ENCODE data around the gene OSBPL1A.

OSBPL1A gene

DNA sequence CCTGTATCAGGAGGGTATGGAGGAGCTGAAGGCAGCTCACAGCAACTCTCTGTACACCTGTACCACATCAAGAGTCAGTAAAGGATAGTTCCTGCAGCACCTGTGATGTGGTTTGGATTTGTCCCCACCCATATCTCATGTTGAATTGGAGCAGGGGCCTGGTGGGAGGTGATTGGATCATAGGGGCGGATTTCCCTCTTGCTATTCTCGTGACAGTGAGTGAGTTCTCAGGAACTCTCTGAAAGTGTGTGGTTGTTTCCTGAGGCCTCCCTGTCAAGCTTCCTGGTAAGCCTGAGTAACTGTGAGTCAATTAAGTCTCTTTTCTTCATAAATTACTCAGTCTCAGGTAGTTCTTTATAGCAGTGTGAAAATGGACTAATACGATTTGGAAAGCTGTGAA is 28.9 kb downstream of the OSBPL1A start:
- no peak overlapping the region for H3K9ac ChIP-seq (ENCODE audit: low read length)
- H3K36me3 ChIP-seq (replicated peaks; ENCODE audit: low read depth, low read length), result no peaks in the 10 kb centered on the region
- no peaks in the 10 kb centered on the region for H4K20me1 ChIP-seq (ENCODE audit: insufficient read depth, low read length)
- H3K4me3 ChIP-seq (ENCODE audit: low read length), result no peak overlapping the region
- no peak overlapping the region for H3K4me2 ChIP-seq (ENCODE audit: low read length)
- no peaks in the 10 kb centered on the region for H3K9me3 ChIP-seq (ENCODE audit: insufficient read depth, low read length)
- H3K27ac ChIP-seq (ENCODE audit: low read length), result no peak overlapping the region
- TF ChIP-seq EZH2phosphoT487 (IDR thresholded peaks at IDR 0.05; ENCODE audit: low read depth) (no peak), CTCF (IDR thresholded peaks at IDR 0.05; ENCODE audit: low read depth, low read length) (no peak)
- no peaks in the 10 kb centered on the region; the same call in 1 of the 2 replicates for H3K27me3 ChIP-seq (ENCODE audit: low read depth, low read length)
- no peak overlapping the region for H2AFZ ChIP-seq (ENCODE audit: low read depth, low read length)
- no peaks in the 10 kb centered on the region for H3K79me2 ChIP-seq (ENCODE audit: low read length)
- H3K4me1 ChIP-seq (ENCODE audit: low read length), result peaks cover 5% of the 10 kb centered on the region; the same call in 1 of the 2 replicates

GRCh38 chr18:24366328-24366727 is 31.3 kb downstream of the OSBPL1A start:
- Histone ChIP-seq H3K9ac (ENCODE audit: low read length) (no peak overlapping the region), H3K4me3 (ENCODE audit: low read length) (no peak overlapping the region), H3K36me3 (replicated peaks; ENCODE audit: low read depth, low read length) (no peaks in the 10 kb centered on the region), H4K20me1 (ENCODE audit: insufficient read depth, low read length) (no peaks in the 10 kb centered on the region), H2AFZ (ENCODE audit: low read depth, low read length) (no peak overlapping the region), H3K27ac (ENCODE audit: low read length) (no peak overlapping the region), H3K4me2 (ENCODE audit: low read length) (no peak overlapping the region), H3K79me2 (ENCODE audit: low read length) (no peaks in the 10 kb centered on the region), H3K4me1 (ENCODE audit: low read length) (no peaks in the 10 kb centered on the region), H3K27me3 (ENCODE audit: low read depth, low read length) (no peaks in the 10 kb centered on the region), H3K9me3 (ENCODE audit: insufficient read depth, low read length) (no peaks in the 10 kb centered on the region)
- TF ChIP-seq EZH2phosphoT487 (IDR thresholded peaks at IDR 0.05; ENCODE audit: low read depth), result no peak
- no peak for TF ChIP-seq CTCF (IDR thresholded peaks at IDR 0.05; ENCODE audit: low read depth, low read length)

GRCh38 chr18:24364177-24364576 is 33.4 kb downstream of the OSBPL1A start:
- H4K20me1 ChIP-seq (ENCODE audit: insufficient read depth, low read length), result no peaks in the 10 kb centered on the region

GRCh38 chr18:24362757-24363156 is 34.9 kb downstream of the OSBPL1A start:
- H3K4me1 ChIP-seq (ENCODE audit: low read length), result no peaks in the 10 kb centered on the region
- no peak overlapping the region for H3K4me2 ChIP-seq (ENCODE audit: low read length)
- H3K27ac ChIP-seq (ENCODE audit: low read length), result no peak overlapping the region
- H3K4me3 ChIP-seq (ENCODE audit: low read length), result no peak overlapping the region
- no peaks in the 10 kb centered on the region for H3K27me3 ChIP-seq (ENCODE audit: low read depth, low read length)
- no peaks in the 10 kb centered on the region for H3K79me2 ChIP-seq (ENCODE audit: low read length)
- H2AFZ ChIP-seq (ENCODE audit: low read depth, low read length), result no peak overlapping the region
- H4K20me1 ChIP-seq (ENCODE audit: insufficient read depth, low read length), result no peaks in the 10 kb centered on the region
- no peaks in the 10 kb centered on the region for H3K36me3 ChIP-seq (replicated peaks; ENCODE audit: low read depth, low read length)
- no peaks in the 10 kb centered on the region for H3K9me3 ChIP-seq (ENCODE audit: insufficient read depth, low read length)
- no peak for TF ChIP-seq CTCF (IDR thresholded peaks at IDR 0.05; ENCODE audit: low read depth, low read length)
- H3K9ac ChIP-seq (ENCODE audit: low read length), result no peak overlapping the region

More at GRCh38 chr18:24364177-24364576, 33.4 kb downstream of the OSBPL1A start:
- no peak overlapping the region for H3K9ac ChIP-seq (ENCODE audit: low read length)
- no peaks in the 10 kb centered on the region for H3K9me3 ChIP-seq (ENCODE audit: insufficient read depth, low read length)
- no peak overlapping the region for H2AFZ ChIP-seq (ENCODE audit: low read depth, low read length)
- H3K4me2 ChIP-seq (ENCODE audit: low read length), result no peak overlapping the region
- TF ChIP-seq EZH2phosphoT487 (IDR thresholded peaks at IDR 0.05; ENCODE audit: low read depth) (no peak), CTCF (IDR thresholded peaks at IDR 0.05; ENCODE audit: low read depth, low read length) (no peak)
- H3K27ac ChIP-seq (ENCODE audit: low read length), result no peak overlapping the region
- no peaks in the 10 kb centered on the region for H3K79me2 ChIP-seq (ENCODE audit: low read length)
- H3K4me1 ChIP-seq (ENCODE audit: low read length), result no peaks in the 10 kb centered on the region
- H3K27me3 ChIP-seq (ENCODE audit: low read depth, low read length), result no peaks in the 10 kb centered on the region
- H3K36me3 ChIP-seq (replicated peaks; ENCODE audit: low read depth, low read length), result no peaks in the 10 kb centered on the region
- no peak overlapping the region for H3K4me3 ChIP-seq (ENCODE audit: low read length)

Data from OCI-LY3 (cell line).